ENCODE data around the gene MCTP2. TPM values are rescaled to one million over a fixed set of nuclear protein-coding genes. Genes with fewer than 3 reads are reported as not detected.

MCTP2 gene
- total and polyA plus RNA-seq, 2 donors (not counting 1 experiment from before 2014, with no cell fraction given): 38.3 to 64.8 TPM

GRCh38 chr15:94338243-94338846 is 107.0 kb downstream of the MCTP2 start:
- no peaks in the 10 kb centered on the region for H3K4me1 Mint-ChIP-seq
- DNase-seq (no peak), ATAC-seq (ENCODE audit: low read depth) (no peak)
- no peak overlapping the region for H3K9ac ChIP-seq (ENCODE audit: low read length)
- peaks cover 12 to 37% of the 10 kb centered on the region in 2 experiments for H3K36me3 ChIP-seq (replicated peaks in 1 of 2; ENCODE audit: control extremely low read depth in 1 of 2, control insufficient read depth in 1 of 2, extremely low read depth in 1 of 2, insufficient read depth in 2 of 2, low read length in 1 of 2)
- TF ChIP-seq EZH2 (IDR thresholded peaks at IDR 0.05; ENCODE audit: borderline replicate concordance, insufficient read depth, low read depth, low read length, poor library complexity, severe bottlenecking) (no peak), CTCF (IDR thresholded peaks at IDR 0.05) (no peak)
- no peaks in the 10 kb centered on the region for H3K9me3 Mint-ChIP-seq (ENCODE audit: insufficient read depth)
- POLR2A ChIA-PET: no interaction called here
- no peak overlapping the region for H3K27ac ChIP-seq (ENCODE audit: low read length in 2 of 2)
- intact Hi-C loops (cut with micrococcal nuclease): no loop called here
- H2AFZ ChIP-seq (ENCODE audit: insufficient read depth, low read depth, low read length, poor library complexity, severe bottlenecking): no peak overlapping the region
- H3K4me3 ChIP-seq (ENCODE audit: control extremely low read depth in 1 of 5, extremely low read depth in 1 of 5, insufficient read depth in 1 of 5, low read depth in 2 of 5, low read length in 4 of 5): no peak overlapping the region
- H3K4me1 ChIP-seq (ENCODE audit: control insufficient read depth in 2 of 2, insufficient read depth in 2 of 2, low read length in 2 of 2): no peaks in the 10 kb centered on the region
- H3K27me3 ChIP-seq (replicated peaks in 1 of 4; ENCODE audit: control extremely low read depth in 1 of 4, control insufficient read depth in 3 of 4, insufficient read depth in 4 of 4, low read length in 3 of 4): no peaks in the 10 kb centered on the region
- H3K27me3 Mint-ChIP-seq: no peaks in the 10 kb centered on the region
- H3K4me2 ChIP-seq (replicated peaks; ENCODE audit: low read depth, low read length, poor library complexity, severe bottlenecking): no peak overlapping the region
- CTCF ChIA-PET: interaction anchor here (5.8 to 7.3 kb wide), 2 partner anchors 14 to 174 kb away, joined by 32 to 58 read pairs; no protein-coding TSS in a partner anchor
- no peak overlapping the region for H3K4me3 Mint-ChIP-seq
- no peaks in the 10 kb centered on the region for H4K20me1 ChIP-seq (ENCODE audit: control insufficient read depth, insufficient read depth, low read length, poor library complexity, severe bottlenecking)
- no peaks in the 10 kb centered on the region for H3K9me3 ChIP-seq (ENCODE audit: control extremely low read depth in 1 of 3, control insufficient read depth in 2 of 3, insufficient read depth in 1 of 3, low read length in 2 of 3)
- H3K27ac Mint-ChIP-seq: no peak overlapping the region
- WGBS (ENCODE audit: insufficient coverage): 100% methylated on average over 8 of the region's 16 CpGs
- peaks cover 6% of the 10 kb centered on the region for H3K79me2 ChIP-seq (ENCODE audit: control insufficient read depth, insufficient read depth, low read length)

GRCh38 chr15:94346282-94346681 is 114.9 kb downstream of the MCTP2 start:
- Histone ChIP-seq H3K27me3 (replicated peaks in 1 of 4; ENCODE audit: control extremely low read depth in 1 of 4, control insufficient read depth in 3 of 4, insufficient read depth in 4 of 4, low read length in 3 of 4) (no peaks in the 10 kb centered on the region), H3K4me2 (replicated peaks; ENCODE audit: low read depth, low read length, poor library complexity, severe bottlenecking) (no peak overlapping the region), H3K79me2 (ENCODE audit: control insufficient read depth, insufficient read depth, low read length) (no peaks in the 10 kb centered on the region), H3K27ac (ENCODE audit: low read length in 2 of 2) (no peak overlapping the region), H3K9ac (ENCODE audit: low read length) (no peak overlapping the region), H4K20me1 (ENCODE audit: control insufficient read depth, insufficient read depth, low read length, poor library complexity, severe bottlenecking) (no peaks in the 10 kb centered on the region), H3K4me1 (ENCODE audit: control insufficient read depth in 2 of 2, insufficient read depth in 2 of 2, low read length in 2 of 2) (no peaks in the 10 kb centered on the region), H2AFZ (ENCODE audit: insufficient read depth, low read depth, low read length, poor library complexity, severe bottlenecking) (no peak overlapping the region), H3K4me3 (ENCODE audit: control extremely low read depth in 1 of 5, extremely low read depth in 1 of 5, insufficient read depth in 1 of 5, low read depth in 2 of 5, low read length in 4 of 5) (no peak overlapping the region), H3K9me3 (ENCODE audit: control extremely low read depth in 1 of 3, control insufficient read depth in 2 of 3, insufficient read depth in 1 of 3, low read length in 2 of 3) (no peaks in the 10 kb centered on the region), H3K36me3 (replicated peaks in 1 of 2; ENCODE audit: control extremely low read depth in 1 of 2, control insufficient read depth in 1 of 2, extremely low read depth in 1 of 2, insufficient read depth in 2 of 2, low read length in 1 of 2) (peaks cover 13 to 32% of the 10 kb centered on the region in 2 experiments)
- no peak for ATAC-seq (ENCODE audit: low read depth)
- DNase-seq: no peak
- intact Hi-C loops (cut with micrococcal nuclease): no loop called here
- ChIA-PET POLR2A (no interaction called here), CTCF (interaction anchor here (1.0 to 2.8 kb wide), 3 partner anchors 19 to 182 kb away, joined by 5 to 9 read pairs (median 7); no protein-coding TSS in a partner anchor)
- Mint-ChIP-seq H3K4me1 (no peaks in the 10 kb centered on the region), H3K9me3 (ENCODE audit: insufficient read depth) (no peaks in the 10 kb centered on the region), H3K27me3 (no peaks in the 10 kb centered on the region), H3K4me3 (no peak overlapping the region), H3K27ac (no peak overlapping the region)
- WGBS (ENCODE audit: insufficient coverage): no CpG with 5 or more reads among the region's 4 CpGs
- TF ChIP-seq EZH2 (IDR thresholded peaks at IDR 0.05; ENCODE audit: borderline replicate concordance, insufficient read depth, low read depth, low read length, poor library complexity, severe bottlenecking) (no peak), CTCF (IDR thresholded peaks at IDR 0.05) (no peak)
